ENCODE measurements around the gene ACSL1. TPM values are rescaled to one million over a fixed set of nuclear protein-coding genes. Genes with fewer than 3 reads are reported as not detected.

ACSL1 gene
- total RNA-seq, 2 experiments from 2014 or later: 12.4 to 12.5 TPM

DNA sequence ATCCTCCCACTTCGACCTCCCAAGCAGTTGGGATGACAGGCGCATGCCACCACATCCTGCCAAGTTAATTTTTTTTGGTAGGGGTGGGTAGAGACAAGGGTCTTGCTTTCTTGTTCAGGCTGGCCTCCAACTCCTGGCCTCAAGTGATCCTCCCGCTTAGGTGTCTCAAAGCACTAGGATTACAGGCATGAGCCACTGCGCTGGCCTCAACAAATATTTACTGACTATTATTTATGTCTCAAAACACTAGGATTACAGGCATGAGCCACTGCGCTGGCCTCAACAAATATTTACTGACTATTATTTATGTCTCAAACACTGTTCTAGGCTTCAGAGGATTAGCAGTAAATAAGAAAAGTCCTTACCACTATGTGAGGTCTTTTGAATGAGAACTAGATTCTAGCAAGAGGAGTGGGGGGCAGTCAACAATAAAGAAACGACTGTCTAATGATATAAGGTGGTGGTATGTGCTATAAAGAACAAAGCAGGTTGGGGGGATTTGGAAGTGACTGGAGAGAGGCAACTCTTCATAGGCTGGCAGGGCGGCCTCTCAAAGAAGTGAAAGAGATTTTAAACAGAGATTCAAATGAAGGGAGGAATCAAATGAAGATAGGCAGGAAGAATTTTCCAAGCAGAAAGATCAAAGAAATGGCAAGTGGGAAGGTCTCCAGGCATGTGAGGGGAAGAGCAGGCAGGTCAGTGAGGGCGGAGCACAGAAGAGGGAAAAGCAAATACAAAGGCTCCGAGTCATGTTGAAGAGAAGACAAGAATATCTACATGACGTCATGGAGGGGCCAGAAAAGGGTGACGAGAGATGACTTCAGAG is 12.7 kb upstream of the ACSL1 start:
- H3K36me3 ChIP-seq (ENCODE audit: insufficient read depth, low read length): no peaks in the 10 kb centered on the region
- H3K4me1 ChIP-seq (ENCODE audit: insufficient read depth, low read length): no peaks in the 10 kb centered on the region
- Mint-ChIP-seq H3K4me1 (ENCODE audit: low read depth) (no peaks in the 10 kb centered on the region), H3K36me3 (ENCODE audit: low read depth) (no peaks in the 10 kb centered on the region), H3K27me3 (no peaks in the 10 kb centered on the region), H3K9me3 (no peaks in the 10 kb centered on the region), H3K4me3 (no peak overlapping the region), H3K27ac (no peak overlapping the region)
- H3K27me3 ChIP-seq (ENCODE audit: control insufficient read depth in 1 of 2, insufficient read depth in 2 of 2, low read length in 2 of 2): no peaks in the 10 kb centered on the region
- no peak for TF ChIP-seq CTCF (IDR thresholded peaks at IDR 0.05)
- POLR2A ChIA-PET: no interaction called here
- intact Hi-C loops (cut with DNase I, micrococcal nuclease): no loop called here
- no peak overlapping the region for H3K27ac ChIP-seq (ENCODE audit: low read depth in 1 of 2, low read length in 2 of 2)
- H3K9me3 ChIP-seq (ENCODE audit: control insufficient read depth in 1 of 2, insufficient read depth in 1 of 2, low read length in 2 of 2): no peaks in the 10 kb centered on the region
- DNase-seq (no peak), ATAC-seq (ENCODE audit: poor library complexity) (no peak)
- no peak overlapping the region for H3K4me3 ChIP-seq (ENCODE audit: low read length)
- CTCF ChIA-PET: interaction anchor here (0.7 kb wide), 1 partner anchor 575 kb away, joined by 3 read pairs; no protein-coding TSS in a partner anchor

DNA sequence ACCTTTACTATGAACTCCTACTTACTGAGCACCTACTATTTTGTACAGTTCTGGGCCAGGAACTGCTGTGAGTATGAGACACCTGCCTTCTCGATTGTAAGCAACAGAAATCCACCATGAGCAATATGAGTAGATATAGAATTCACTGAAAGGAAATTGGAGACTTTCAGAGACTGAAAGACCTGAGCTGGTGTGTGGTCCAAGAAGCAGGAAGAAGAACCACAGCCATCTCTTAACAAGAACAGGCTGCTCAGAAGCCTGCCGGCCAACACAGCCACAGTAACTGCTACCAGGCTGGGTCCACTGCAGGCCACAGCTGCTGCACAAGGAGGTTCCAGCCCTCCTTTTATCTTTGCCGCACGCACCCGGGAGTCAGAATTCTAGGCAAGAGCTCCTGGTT is 10.8 kb upstream of the ACSL1 start:
- CTCF ChIA-PET: no interaction called here
- Mint-ChIP-seq H3K27ac (no peak overlapping the region), H3K4me1 (ENCODE audit: low read depth) (no peaks in the 10 kb centered on the region), H3K36me3 (ENCODE audit: low read depth) (no peaks in the 10 kb centered on the region), H3K9me3 (no peaks in the 10 kb centered on the region), H3K4me3 (no peak overlapping the region), H3K27me3 (no peaks in the 10 kb centered on the region)
- Histone ChIP-seq H3K27ac (ENCODE audit: low read depth in 1 of 2, low read length in 2 of 2) (no peak overlapping the region), H3K9me3 (ENCODE audit: control insufficient read depth in 1 of 2, insufficient read depth in 1 of 2, low read length in 2 of 2) (no peaks in the 10 kb centered on the region), H3K27me3 (ENCODE audit: control insufficient read depth in 1 of 2, insufficient read depth in 2 of 2, low read length in 2 of 2) (no peaks in the 10 kb centered on the region), H3K4me3 (ENCODE audit: low read length) (no peak overlapping the region), H3K36me3 (ENCODE audit: insufficient read depth, low read length) (no peaks in the 10 kb centered on the region), H3K4me1 (ENCODE audit: insufficient read depth, low read length) (no peaks in the 10 kb centered on the region)
- TF ChIP-seq CTCF (IDR thresholded peaks at IDR 0.05): no peak
- POLR2A ChIA-PET: no interaction called here
- DNase-seq (no peak), ATAC-seq (ENCODE audit: poor library complexity) (no peak)
- intact Hi-C loops (cut with DNase I, micrococcal nuclease): no loop called here

DNA sequence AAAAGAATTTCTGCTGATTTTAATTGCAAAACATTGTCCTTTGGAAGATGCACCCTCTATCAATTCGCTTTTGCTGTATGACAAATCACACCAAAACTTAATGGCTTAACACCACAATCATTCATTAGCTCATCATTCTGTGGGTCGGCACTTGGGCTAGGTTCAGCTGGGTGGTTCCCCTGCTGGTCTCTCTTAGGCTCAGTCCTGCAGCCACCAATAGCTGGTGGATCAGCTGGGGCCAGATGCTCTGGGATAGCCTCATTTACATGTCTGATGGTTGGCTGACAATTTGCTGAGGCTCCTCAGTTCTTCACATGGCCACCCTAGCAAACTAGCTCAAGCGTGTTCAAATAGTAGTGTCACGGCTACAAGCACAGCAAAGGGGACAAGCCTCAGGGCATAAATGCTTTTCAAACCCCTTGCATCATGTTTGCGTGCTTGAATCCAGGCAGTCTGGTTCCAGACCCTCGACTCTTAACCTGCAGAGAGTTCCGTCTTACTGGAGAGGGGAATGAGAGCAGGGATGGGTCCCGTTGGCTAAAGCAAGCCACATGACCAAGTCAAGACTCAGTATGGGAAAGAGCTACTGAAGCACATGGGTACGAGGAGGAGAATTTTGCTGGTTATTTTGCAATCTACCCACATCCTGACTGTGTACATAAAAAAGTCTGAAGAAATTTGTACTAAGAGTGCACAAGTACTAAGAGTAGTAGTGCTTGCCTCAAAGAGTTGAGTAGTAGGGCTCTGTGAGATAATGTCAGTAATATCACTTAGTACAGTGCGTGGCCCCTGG is 7.5 kb upstream of the ACSL1 start:
- no peak for DNase-seq
- H3K36me3 ChIP-seq (ENCODE audit: insufficient read depth, low read length): no peaks in the 10 kb centered on the region
- H3K9me3 ChIP-seq (ENCODE audit: control insufficient read depth in 1 of 2, insufficient read depth in 1 of 2, low read length in 2 of 2): no peaks in the 10 kb centered on the region
- no peaks in the 10 kb centered on the region for H3K36me3 Mint-ChIP-seq (ENCODE audit: low read depth)
- no peaks in the 10 kb centered on the region for H3K4me1 Mint-ChIP-seq (ENCODE audit: low read depth)
- intact Hi-C loops (cut with DNase I, micrococcal nuclease): no loop called here
- no peak for ATAC-seq (ENCODE audit: poor library complexity)
- no peaks in the 10 kb centered on the region for H3K27me3 ChIP-seq (ENCODE audit: control insufficient read depth in 1 of 2, insufficient read depth in 2 of 2, low read length in 2 of 2)
- no peak overlapping the region for H3K27ac ChIP-seq (ENCODE audit: low read depth in 1 of 2, low read length in 2 of 2)
- no peaks in the 10 kb centered on the region for H3K9me3 Mint-ChIP-seq
- no peaks in the 10 kb centered on the region for H3K27me3 Mint-ChIP-seq
- no peak for TF ChIP-seq CTCF (IDR thresholded peaks at IDR 0.05)
- H3K4me3 ChIP-seq (ENCODE audit: low read length): no peak overlapping the region
- CTCF ChIA-PET: no interaction called here
- H3K4me1 ChIP-seq (ENCODE audit: insufficient read depth, low read length): no peaks in the 10 kb centered on the region
- H3K27ac Mint-ChIP-seq: no peak overlapping the region
- POLR2A ChIA-PET: no interaction called here
- H3K4me3 Mint-ChIP-seq: no peak overlapping the region
